OCI-LY1 (cell line): Measurements from ENCODE around the gene STRADB.

Source experiments
- H2AFZ ChIP-seq: fragments of 200-600 bp; sonication (generic), shearing (Covaris generic); 2 replicates; pipeline ENCODE4 v1.6.0; 2014; ENCODE audit warnings: antibody characterized with exemption, mild to moderate bottlenecking, low read length
- H3F3A ChIP-seq: fragments of 200-600 bp; sonication (generic), shearing (Covaris generic); 2 replicates; pipeline ENCODE4 v1.6.0; 2014; ENCODE audit warnings: mild to moderate bottlenecking, antibody characterized with exemption, low read length, moderate library complexity; ENCODE audit not compliant: insufficient read depth
- H3K27ac ChIP-seq: fragments of 200-600 bp; sonication (generic); 2 replicates; pipeline ENCODE4 v1.5.1; 2014; ENCODE audit warnings: low read length, mixed run types, mild to moderate bottlenecking, low read depth; ENCODE audit not compliant: poor library complexity, severe bottlenecking
- H3K27me3 ChIP-seq: fragments of 200-600 bp; sonication (generic); 2 replicates; pipeline ENCODE4 v1.6.0; 2014; ENCODE audit warnings: antibody characterized with exemption, mild to moderate bottlenecking, low read length, moderate library complexity; ENCODE audit not compliant: insufficient read depth
- H3K36me3 ChIP-seq: fragments of 200-600 bp; sonication (generic); 2 replicates; pipeline ENCODE4 v1.6.1; 2014; ENCODE audit warnings: mild to moderate bottlenecking, antibody characterized with exemption, low read length, moderate library complexity, mixed read lengths; ENCODE audit not compliant: insufficient read depth
- H3K4me1 ChIP-seq: fragments of 200-600 bp; sonication (generic); 2 replicates; pipeline ENCODE4 v1.5.1; 2014; ENCODE audit warnings: mild to moderate bottlenecking, low read length, moderate library complexity; ENCODE audit not compliant: insufficient read depth, severe bottlenecking
- H3K4me2 ChIP-seq: fragments of 200-600 bp; sonication (generic), shearing (Covaris generic); 2 replicates; pipeline ENCODE4 v1.6.1; 2014; ENCODE audit warnings: low read length
- H3K4me3 ChIP-seq: fragments of 200-600 bp; sonication (generic); 2 replicates; pipeline ENCODE4 v1.5.1; 2014; ENCODE audit warnings: low read length, low read depth, mild to moderate bottlenecking, mixed read lengths; ENCODE audit not compliant: poor library complexity, severe bottlenecking
- H3K79me2 ChIP-seq: fragments of 200-600 bp; shearing (Covaris generic); 2 replicates; pipeline ENCODE4 v1.6.1; 2016; ENCODE audit warnings: mixed run types, low read length, mixed read lengths; ENCODE audit not compliant: insufficient read depth
- H3K9ac ChIP-seq: fragments of 200-600 bp; sonication (generic), shearing (Covaris generic); 2 replicates; pipeline ENCODE4 v1.6.1; 2014; ENCODE audit warnings: mild to moderate bottlenecking, low read length, mixed read lengths
- H3K9me2 ChIP-seq: fragments of 200-600 bp; sonication (generic), shearing (Covaris generic); 2 replicates; pipeline ENCODE4 v1.6.1; 2014; ENCODE audit warnings: low read depth, mild to moderate bottlenecking, low read length, mixed read lengths
- H3K9me3 ChIP-seq: fragments of 200-600 bp; shearing (Covaris generic); 2 replicates; pipeline ENCODE4 v1.6.1; 2014; ENCODE audit warnings: low read length, mixed read lengths
- H4K20me1 ChIP-seq: fragments of 200-600 bp; sonication (generic), shearing (Covaris generic); 2 replicates; pipeline ENCODE4 v1.6.0; 2016; ENCODE audit warnings: mild to moderate bottlenecking, low read length; ENCODE audit not compliant: insufficient read depth
- CTCF ChIP-seq: fragments of 200-600 bp; sonication (generic), shearing (Covaris generic); IDR thresholded peaks from 2 replicates; pipeline ENCODE4 v1.5.1; 2017; ENCODE audit warnings: mild to moderate bottlenecking, antibody characterized with exemption, low read length, moderate library complexity, mixed read lengths
- EZH2 ChIP-seq: fragments of 200-600 bp; sonication (generic), shearing (Covaris generic); IDR thresholded peaks from 2 replicates; pipeline ENCODE4 v1.8.0; 2017; ENCODE audit warnings: borderline replicate concordance, mixed run types, mild to moderate bottlenecking, antibody characterized with exemption, low read length, moderate library complexity, mixed read lengths

STRADB gene

GRCh38 chr2:201471732-201472393, 20.3 kb downstream of the STRADB start:
- Histone ChIP-seq H3K4me1 (no peaks in the 10 kb centered on the region), H3K36me3 (no peaks in the 10 kb centered on the region), H3K27ac (no peak overlapping the region), H3K9me2 (no peaks in the 10 kb centered on the region), H3F3A (no peaks in the 10 kb centered on the region), H3K79me2 (no peaks in the 10 kb centered on the region), H3K27me3 (no peaks in the 10 kb centered on the region), H3K4me3 (no peak overlapping the region), H4K20me1 (no peaks in the 10 kb centered on the region), H2AFZ (no peak overlapping the region), H3K9ac (no peak overlapping the region), H3K9me3 (no peaks in the 10 kb centered on the region), H3K4me2 (no peak overlapping the region)
- TF ChIP-seq EZH2 (no peak), CTCF (no peak)

DNA sequence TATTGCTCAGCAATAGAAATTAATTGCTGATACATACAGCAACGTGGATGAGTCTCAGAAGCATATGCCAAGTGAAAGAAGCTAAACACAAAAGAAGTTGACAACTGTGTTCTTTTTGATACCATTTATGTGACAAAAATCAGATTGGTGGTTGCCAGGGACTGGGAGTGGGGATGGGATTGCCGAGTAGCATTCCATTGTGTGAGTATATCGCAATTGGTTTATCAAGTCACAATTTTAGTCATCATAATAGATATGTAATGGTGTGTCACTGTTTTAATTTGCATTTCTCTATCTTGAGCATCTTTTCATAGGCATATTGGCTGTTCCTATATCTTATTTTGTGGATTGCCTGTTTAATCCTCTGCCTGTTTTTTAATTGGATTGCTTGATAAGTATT, 20.9 kb downstream of the STRADB start:
- Histone ChIP-seq H3K36me3 (no peaks in the 10 kb centered on the region), H4K20me1 (no peaks in the 10 kb centered on the region), H3K4me1 (no peaks in the 10 kb centered on the region), H3F3A (no peaks in the 10 kb centered on the region), H2AFZ (no peak overlapping the region), H3K27ac (no peak overlapping the region), H3K9ac (no peak overlapping the region), H3K9me3 (no peaks in the 10 kb centered on the region), H3K4me3 (no peak overlapping the region), H3K79me2 (no peaks in the 10 kb centered on the region), H3K4me2 (no peak overlapping the region), H3K9me2 (no peaks in the 10 kb centered on the region), H3K27me3 (no peaks in the 10 kb centered on the region)
- TF ChIP-seq EZH2 (no peak), CTCF (no peak)

GRCh38 chr2:201482543-201482942, 31.0 kb downstream of the STRADB start:
- H3K79me2 ChIP-seq = no peaks in the 10 kb centered on the region
- H3K4me3 ChIP-seq = no peak overlapping the region
- no peaks in the 10 kb centered on the region for H3K9me2 ChIP-seq
- no peak overlapping the region for H3K27ac ChIP-seq
- no peaks in the 10 kb centered on the region for H3K4me1 ChIP-seq
- H3K9ac ChIP-seq = no peak overlapping the region
- no peaks in the 10 kb centered on the region for H3K36me3 ChIP-seq
- no peaks in the 10 kb centered on the region for H3F3A ChIP-seq
- TF ChIP-seq EZH2 (no peak), CTCF (no peak)
- H2AFZ ChIP-seq = no peak overlapping the region
- no peaks in the 10 kb centered on the region for H3K27me3 ChIP-seq
- H4K20me1 ChIP-seq = no peaks in the 10 kb centered on the region
- no peak overlapping the region for H3K4me2 ChIP-seq
- H3K9me3 ChIP-seq = no peaks in the 10 kb centered on the region
